GM12878 (cell line): ENCODE measurements around the gene MAZ. TPM values are rescaled to one million over a fixed set of nuclear protein-coding genes. Genes with fewer than 3 reads are reported as not detected.

Experiments used
- ATAC-seq: fragments of 200-7000 bp; cut with Tn5 transposase; 3 replicates; pipeline ENCODE4 v1.9.1; 2020; ENCODE audit warnings: mild to moderate bottlenecking, moderate library complexity
- BruUV-seq: library from RNA; stranded (reverse); fragments of 400-500 nt; replicated peaks from 2 replicates; lab custom pipeline; 2021; lab: Mats Ljungman, UMichigan
- CTCF ChIA-PET: fragments of 300-600 bp; sonication (Branson Sonifier 250); formaldehyde crosslinking; extraction: SDS; loops from one replicate; lab custom pipeline; 2021; ENCODE audit warnings: inconsistent platforms; lab: Yijun Ruan, JAX
- POLR2A ChIA-PET: fragments of 350-600 bp; formaldehyde crosslinking; extraction: SDS; loops from one replicate; lab custom pipeline; 2021; ENCODE audit warnings: inconsistent platforms; lab: Charles Lee
- RAD21 ChIA-PET: fragments of 300-600 bp; sonication (Branson Sonifier 250); formaldehyde crosslinking; loops from one replicate; lab custom pipeline; 2023; ENCODE audit warnings: antibody characterized with exemption; ENCODE audit not compliant: unreplicated experiment; lab: Charles Lee
- SMC1A ChIA-PET: fragments of 300-600 bp; sonication (Branson Sonifier 250); formaldehyde crosslinking; loops from one replicate; lab custom pipeline; 2023; ENCODE audit not compliant: unreplicated experiment, uncharacterized antibody; lab: Charles Lee
- DNase-seq: peaks from one replicate; pipeline ENCODE4 v3.0.0-alpha.2; 2011; ENCODE audit warnings: low read depth, low spot score
- FAIRE-seq: peaks from 3 replicates; lab custom pipeline; 2011; peaks lifted over from hg19 to GRCh38; lab: Jason Lieb, UNC
- H2AFZ ChIP-seq: 2 replicates; pipeline ENCODE4 v1.6.0; 2011; ENCODE audit warnings: low read depth, low read length, control low read depth; ENCODE audit not compliant: control insufficient read depth
- H3K27ac ChIP-seq: 2 replicates; pipeline ENCODE4 v1.5.1; 2011; ENCODE audit warnings: control low read depth; ENCODE audit not compliant: control insufficient read depth, insufficient read depth
- H3K27me3 ChIP-seq, 2 experiments: replicated peaks in 1 of 2; 2 replicates each; pipeline versions ENCODE4 v1.6.0 to v1.6.1; 2011; ENCODE audit warnings: low read length in 1 of 2; ENCODE audit not compliant: control insufficient read depth in 2 of 2, insufficient read depth in 2 of 2
- H3K36me3 ChIP-seq, 2 experiments: 2 replicates each; pipeline ENCODE4 v1.5.1; 2011; ENCODE audit warnings: low read length in 1 of 2; ENCODE audit not compliant: control insufficient read depth in 2 of 2, insufficient read depth in 2 of 2
- H3K4me1 ChIP-seq: 2 replicates; pipeline ENCODE4 v1.6.1; 2011; ENCODE audit warnings: mild to moderate bottlenecking, low read length, moderate library complexity, mixed read lengths; ENCODE audit not compliant: control insufficient read depth, insufficient read depth
- H3K4me2 ChIP-seq: 2 replicates; pipeline ENCODE4 v1.6.0; 2011; ENCODE audit warnings: control low read depth; ENCODE audit not compliant: control insufficient read depth, insufficient read depth
- H3K4me3 ChIP-seq: fragments of 200-600 bp; sonication (generic); 2 replicates; pipeline ENCODE4 v1.5.1; 2016
- H3K79me2 ChIP-seq: 2 replicates; pipeline ENCODE4 v1.6.0; 2011; ENCODE audit warnings: low read length; ENCODE audit not compliant: control insufficient read depth, insufficient read depth
- H3K9ac ChIP-seq: 2 replicates; pipeline ENCODE4 v1.8.0; 2011; ENCODE audit warnings: low read length, control low read depth, mixed read lengths; ENCODE audit not compliant: control insufficient read depth, insufficient read depth
- H3K9me3 ChIP-seq: replicated peaks from 3 replicates; pipeline ENCODE4 v1.5.1; 2011; ENCODE audit warnings: mild to moderate bottlenecking, low read length; ENCODE audit not compliant: control insufficient read depth, insufficient read depth
- H4K20me1 ChIP-seq: 2 replicates; pipeline ENCODE4 v1.6.0; 2011; ENCODE audit not compliant: control insufficient read depth, insufficient read depth
- ASH2L ChIP-seq: fragments of 300-600, 200-600 bp; sonication (generic); IDR thresholded peaks from 2 replicates; pipeline ENCODE4 v1.6.1; 2017; ENCODE audit warnings: low read depth, mild to moderate bottlenecking, borderline replicate concordance
- EGR1 ChIP-seq, 2 experiments: IDR thresholded peaks; 1 replicate in 1 of 2; 2 replicates in 1 of 2; pipeline ENCODE4 v1.6.1; 2011 to 2012; ENCODE audit warnings: low read depth in 2 of 2, low read length in 2 of 2, borderline replicate concordance in 1 of 2, mild to moderate bottlenecking in 1 of 2, moderate library complexity in 1 of 2
- ETV6 ChIP-seq, 2 experiments: fragments of 450-650 bp in 1 of 2; IDR thresholded peaks in 1 of 2; conservative IDR thresholded peaks in 1 of 2; 2 replicates each; pipeline ENCODE4 v1.6.1; 2014; ENCODE audit warnings: antibody characterized with exemption in 1 of 2, borderline replicate concordance in 1 of 2, low read depth in 1 of 2, mild to moderate bottlenecking in 1 of 2, moderate library complexity in 1 of 2
- IKZF2 ChIP-seq, 2 experiments: fragments of 450-650 bp; IDR thresholded peaks; 2 replicates each; pipeline ENCODE4 v1.6.1; 2017; ENCODE audit warnings: mild to moderate bottlenecking in 2 of 2, moderate library complexity in 2 of 2
- NFYB ChIP-seq: IDR thresholded peaks from 2 replicates; pipeline ENCODE4 v1.6.1; 2011; ENCODE audit warnings: low read depth, mild to moderate bottlenecking, low read length, improper control_type of control experiment, moderate library complexity; ENCODE audit not compliant: insufficient read depth
- POU2F2 ChIP-seq: IDR thresholded peaks from 3 replicates; pipeline ENCODE4 v1.6.1; 2011; ENCODE audit warnings: low read depth, mild to moderate bottlenecking, low read length, borderline replicate concordance
- RB1 ChIP-seq: fragments of 450-650 bp; formaldehyde crosslinking; IDR thresholded peaks from 2 replicates; pipeline ENCODE4 v1.6.1; 2017; ENCODE audit warnings: mild to moderate bottlenecking, borderline replicate concordance
- RCOR1 ChIP-seq: conservative IDR thresholded peaks from 2 replicates; pipeline ENCODE4 v1.6.1; 2012; ENCODE audit warnings: low read depth, low read length, improper control_type of control experiment
- SIX5 ChIP-seq: IDR thresholded peaks from 2 replicates; pipeline ENCODE4 v1.6.1; 2011; ENCODE audit warnings: mild to moderate bottlenecking, low read depth, low read length, moderate library complexity; ENCODE audit not compliant: severe bottlenecking
- SKIL ChIP-seq: fragments of 450-650 bp; IDR thresholded peaks from 2 replicates; pipeline ENCODE4 v1.6.1; 2017; ENCODE audit warnings: mild to moderate bottlenecking, low read depth, inconsistent platforms; ENCODE audit not compliant: poor library complexity, severe bottlenecking
- SREBF2 ChIP-seq: IDR thresholded peaks from 2 replicates; pipeline ENCODE4 v1.6.1; 2012; ENCODE audit warnings: mild to moderate bottlenecking, low read length
- TCF12 ChIP-seq: IDR thresholded peaks from 2 replicates; pipeline ENCODE4 v1.6.1; 2011; ENCODE audit warnings: low read depth, mild to moderate bottlenecking, low read length
- USF1 ChIP-seq: IDR thresholded peaks from 2 replicates; pipeline ENCODE4 v1.6.1; 2011; ENCODE audit warnings: borderline replicate concordance, low read depth, mild to moderate bottlenecking, moderate library complexity, mixed read lengths, low read length; ENCODE audit not compliant: insufficient read depth; ENCODE audit errors: extremely low read length
- ZBED1 ChIP-seq: IDR thresholded peaks from 2 replicates; pipeline ENCODE4 v1.6.1; 2016; ENCODE audit warnings: borderline replicate concordance
- WGBS: methylation state at CpG from one replicate; pipeline ENCODE4 v1.1.6; 2016; ENCODE audit warnings: low lambda C conversion rate; ENCODE audit not compliant: insufficient replicate concordance, insufficient coverage; ENCODE audit errors: missing lambda C conversion rate; 5-methylcytosine and 5-hydroxymethylcytosine counted together
- in situ Hi-C: fragments of 300-500 bp; cut with MboI; formaldehyde crosslinking; loops from 9 replicates; pipeline ENCODE4 v1.14.3; 2018; ENCODE audit warnings: mixed read lengths
- intact Hi-C: fragments of 100-400 bp; cut with micrococcal nuclease; formaldehyde crosslinking; loops from one replicate; pipeline ENCODE4 v1.14.2; 2022; ENCODE audit not compliant: unreplicated experiment
- polyA plus RNA-seq, 11 experiments: library from polyadenylated mRNA; depleted of rRNA in 4 of 11; unstranded in 6 of 11; stranded (reverse) in 5 of 11; fragments of >200 nt; fragmentation: Nextera tagmentation in 4 of 11; fragmentation: Illumina TruSeq in 1 of 11; extraction: Ambion mirVana in 4 of 11; extraction: Trizol in 1 of 11; gene quantifications; 1 replicate in 1 of 11; 2 replicates in 10 of 11; pipeline versions ENCODE4 v1.2.1 to v1.2.3, GENCODE V29; 2011 to 2016; ENCODE audit warnings: inconsistent platforms in 2 of 11, missing spikeins in 2 of 11, low read depth in 1 of 11
- total RNA-seq, 4 experiments: library from RNA; depleted of rRNA in 3 of 4; stranded (reverse); fragments of >200 nt in 3 of 4; fragmentation: Illumina TruSeq in 1 of 4; extraction: Trizol in 1 of 4; gene quantifications; 2 replicates each; pipeline versions ENCODE4 v1.2.1 to v1.2.3, GENCODE V29; 2013 to 2021
- TF ChIP-seq, protein P1 (sequence below): IDR thresholded peaks from 2 replicates; pipeline ENCODE4 v1.6.1; 2011; ENCODE audit warnings: borderline replicate concordance, low read depth, mild to moderate bottlenecking, moderate library complexity, low read length; ENCODE audit not compliant: insufficient read depth, poor library complexity, severe bottlenecking

MAZ gene
- total and polyA plus RNA-seq, 10 of the 15 experiments (the other 5 are each of a cell fraction or from before 2014, with no cell fraction given) = 23.9 to 309 (median 116) TPM

- Histone ChIP-seq H3K36me3 (peaks cover 2 to 4% of the 10 kb centered on the region in 2 experiments; a peak in 2 of 4 replicates), H3K4me3 (no peak overlapping the region), H3K9ac (no peak overlapping the region), H3K4me1 (peaks cover 28% of the 10 kb centered on the region), H3K27ac (no peak overlapping the region), H3K79me2 (peaks cover 16% of the 10 kb centered on the region), H3K27me3 (no peaks in the 10 kb centered on the region), H4K20me1 (no peaks in the 10 kb centered on the region), H2AFZ (no peak overlapping the region), H3K9me3 (no peaks in the 10 kb centered on the region), H3K4me2 (peak overlapping the region; percentile 98; the same call in 1 of the 2 replicates)
- CTCF ChIA-PET = no interaction called here
- TF ChIP-seq ZBED1 (no peak), RB1 (no peak), POU2F2 (no peak), EGR1 (IDR thresholded peaks at IDR 0.05; ENCODE audit: borderline replicate concordance in 1 of 2, low read depth in 2 of 2, low read length in 2 of 2) (no peak), SIX5 (no peak), TCF12 (no peak), SREBF2 (no peak), ETV6 (conservative IDR thresholded peaks at IDR 0.05 in 1 of 2, IDR thresholded peaks at IDR 0.05 in 1 of 2; ENCODE audit: borderline replicate concordance in 1 of 2, low read depth in 1 of 2) (no peak), IKZF2 (IDR thresholded peaks at IDR 0.05) (no peak), RCOR1 (no peak), SKIL (no peak), NFYB (no peak), USF1 (no peak), ASH2L (no peak)
- TF ChIP-seq, protein P1, sequence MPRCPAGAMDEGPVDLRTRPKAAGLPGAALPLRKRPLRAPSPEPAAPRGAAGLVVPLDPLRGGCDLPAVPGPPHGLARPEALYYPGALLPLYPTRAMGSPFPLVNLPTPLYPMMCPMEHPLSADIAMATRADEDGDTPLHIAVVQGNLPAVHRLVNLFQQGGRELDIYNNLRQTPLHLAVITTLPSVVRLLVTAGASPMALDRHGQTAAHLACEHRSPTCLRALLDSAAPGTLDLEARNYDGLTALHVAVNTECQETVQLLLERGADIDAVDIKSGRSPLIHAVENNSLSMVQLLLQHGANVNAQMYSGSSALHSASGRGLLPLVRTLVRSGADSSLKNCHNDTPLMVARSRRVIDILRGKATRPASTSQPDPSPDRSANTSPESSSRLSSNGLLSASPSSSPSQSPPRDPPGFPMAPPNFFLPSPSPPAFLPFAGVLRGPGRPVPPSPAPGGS = no peak
- intact Hi-C loops = no loop called here
- SMC1A ChIA-PET = no interaction called here
- in situ Hi-C loops = no loop called here
- BruUV-seq = no TSS peak
- POLR2A ChIA-PET = interaction anchor here (1.7 kb wide), 1 partner anchor 8 kb away, joined by 13 read pairs; the partner anchor contains the start of gene MAZ
- 85% methylated on average over 5 of the region's 5 CpGs for WGBS
- DNase-seq = no peak
- RAD21 ChIA-PET = no interaction called here
- FAIRE-seq = no peak
- ATAC-seq = no peak
Measured at GRCh38 chr16:29814592-29814991, 8.3 kb downstream of the MAZ start.
